ENCODE results near the gene PCDH10. TPM values are rescaled to one million over a fixed set of nuclear protein-coding genes. Genes with fewer than 3 reads are reported as not detected.

The PCDH10 gene
- total and polyA plus RNA-seq, 10 of the 15 experiments (the other 5 are each of a cell fraction or from before 2014, with no cell fraction given): under 0.01 to 0.38 (median 0.02) TPM; not detected in 6

DNA sequence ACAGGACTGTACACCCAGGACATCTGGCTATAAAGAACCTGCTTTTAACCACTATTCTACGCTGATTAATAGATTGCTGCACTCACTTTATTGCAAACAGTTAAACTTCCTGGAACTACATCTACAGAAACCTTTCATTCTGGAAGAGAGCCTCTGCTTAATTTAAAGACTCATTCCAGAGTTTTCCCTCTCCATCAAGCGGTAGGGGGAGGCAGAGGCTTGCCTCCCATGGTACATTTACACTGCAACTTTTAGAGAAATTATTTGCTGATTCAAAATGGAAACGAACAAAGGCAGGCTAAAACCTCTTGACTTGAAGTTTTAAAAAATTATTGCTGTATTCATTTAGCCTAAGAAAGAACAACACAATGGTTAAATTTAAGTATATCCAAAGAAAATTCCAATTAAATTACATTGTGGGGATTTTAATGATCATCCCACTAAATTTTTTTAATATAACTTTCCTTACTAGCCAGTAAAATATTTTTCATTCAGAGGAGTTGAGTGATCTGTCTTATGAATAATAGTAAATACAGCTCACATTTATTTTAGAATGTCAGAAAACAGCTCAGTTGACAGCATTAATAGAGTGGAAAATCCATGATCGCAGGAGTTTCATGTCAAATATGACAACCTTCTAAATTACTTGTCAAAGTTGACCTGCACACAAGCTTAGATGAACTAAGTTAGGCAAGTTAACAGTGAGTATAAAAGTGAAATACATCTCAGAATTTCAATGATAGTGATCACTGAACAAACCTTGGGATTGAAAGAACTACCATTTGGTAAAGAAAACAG lies 46.3 kb upstream of the PCDH10 start:
- WGBS (ENCODE audit: insufficient coverage, insufficient replicate concordance, low lambda C conversion rate, missing lambda C conversion rate): 2% methylated on average over 4 of the region's 4 CpGs
- Histone ChIP-seq H2AFZ (ENCODE audit: control insufficient read depth, low read depth, low read length) (no peak overlapping the region), H3K9me3 (replicated peaks; ENCODE audit: control insufficient read depth, insufficient read depth, low read length) (no peaks in the 10 kb centered on the region), H3K4me1 (ENCODE audit: control insufficient read depth, insufficient read depth, low read length) (no peaks in the 10 kb centered on the region), H3K4me3 (no peak overlapping the region), H4K20me1 (ENCODE audit: control insufficient read depth, insufficient read depth) (no peaks in the 10 kb centered on the region), H3K27me3 (replicated peaks in 1 of 2; ENCODE audit: control insufficient read depth in 2 of 2, insufficient read depth in 2 of 2, low read length in 1 of 2) (no peaks in the 10 kb centered on the region), H3K36me3 (ENCODE audit: control insufficient read depth in 2 of 2, insufficient read depth in 2 of 2, low read length in 1 of 2) (no peaks in the 10 kb centered on the region), H3K27ac (ENCODE audit: control insufficient read depth, insufficient read depth) (no peak overlapping the region), H3K4me2 (ENCODE audit: control insufficient read depth, insufficient read depth) (no peak overlapping the region), H3K9ac (ENCODE audit: control insufficient read depth, insufficient read depth, low read length) (no peak overlapping the region), H3K79me2 (ENCODE audit: control insufficient read depth, insufficient read depth, low read length) (no peaks in the 10 kb centered on the region)
- ATAC-seq: no peak
- TF ChIP-seq MYC (IDR thresholded peaks at IDR 0.05; ENCODE audit: insufficient read depth, insufficient read length, insufficient replicate concordance, low read length, severe bottlenecking) (no peak), ETV6 (conservative IDR thresholded peaks at IDR 0.05 in 1 of 2, IDR thresholded peaks at IDR 0.05 in 1 of 2; ENCODE audit: borderline replicate concordance in 1 of 2, low read depth in 1 of 2) (no peak), KDM1A (IDR thresholded peaks at IDR 0.05; ENCODE audit: borderline replicate concordance) (no peak), ZNF384 (IDR thresholded peaks at IDR 0.05; ENCODE audit: borderline replicate concordance, low read depth, low read length) (no peak), SMAD5 (IDR thresholded peaks at IDR 0.05; ENCODE audit: low read depth) (no peak), FOS (IDR thresholded peaks at IDR 0.05; ENCODE audit: borderline replicate concordance, extremely low read depth, insufficient read length) (no peak), SRF (IDR thresholded peaks at IDR 0.05; ENCODE audit: low read depth in 2 of 2, low read length in 2 of 2) (no peak), POLR2AphosphoS5 (IDR thresholded peaks at IDR 0.05; ENCODE audit: low read length) (no peak)
- TF ChIP-seq, protein P1, sequence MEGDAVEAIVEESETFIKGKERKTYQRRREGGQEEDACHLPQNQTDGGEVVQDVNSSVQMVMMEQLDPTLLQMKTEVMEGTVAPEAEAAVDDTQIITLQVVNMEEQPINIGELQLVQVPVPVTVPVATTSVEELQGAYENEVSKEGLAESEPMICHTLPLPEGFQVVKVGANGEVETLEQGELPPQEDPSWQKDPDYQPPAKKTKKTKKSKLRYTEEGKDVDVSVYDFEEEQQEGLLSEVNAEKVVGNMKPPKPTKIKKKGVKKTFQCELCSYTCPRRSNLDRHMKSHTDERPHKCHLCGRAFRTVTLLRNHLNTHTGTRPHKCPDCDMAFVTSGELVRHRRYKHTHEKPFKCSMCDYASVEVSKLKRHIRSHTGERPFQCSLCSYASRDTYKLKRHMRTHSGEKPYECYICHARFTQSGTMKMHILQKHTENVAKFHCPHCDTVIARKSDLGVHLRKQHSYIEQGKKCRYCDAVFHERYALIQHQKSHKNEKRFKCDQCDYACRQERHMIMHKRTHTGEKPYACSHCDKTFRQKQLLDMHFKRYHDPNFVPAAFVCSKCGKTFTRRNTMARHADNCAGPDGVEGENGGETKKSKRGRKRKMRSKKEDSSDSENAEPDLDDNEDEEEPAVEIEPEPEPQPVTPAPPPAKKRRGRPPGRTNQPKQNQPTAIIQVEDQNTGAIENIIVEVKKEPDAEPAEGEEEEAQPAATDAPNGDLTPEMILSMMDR (IDR thresholded peaks at IDR 0.05 in 2 of 3, conservative IDR thresholded peaks at IDR 0.05 in 1 of 3; ENCODE audit: control insufficient read depth in 2 of 3, extremely low read depth in 1 of 3, insufficient read depth in 1 of 3, low read depth in 3 of 3, low read length in 3 of 3): no peak
- CTCF ChIA-PET: no interaction called here
- intact Hi-C loops (cut with micrococcal nuclease; ENCODE audit: unreplicated experiment) (no loop called here), in situ Hi-C loops (cut with MboI) (no loop called here)
- FAIRE-seq: no peak
- no peak for DNase-seq (ENCODE audit: low read depth, low spot score)
- SMC1A ChIA-PET (ENCODE audit: uncharacterized antibody, unreplicated experiment): no interaction called here
- POLR2A ChIA-PET: no interaction called here
- BruUV-seq (replicated peaks): no TSS peak
- RAD21 ChIA-PET (ENCODE audit: unreplicated experiment): no interaction called here
